ENCODE data around the gene DOP1A.

DNA sequence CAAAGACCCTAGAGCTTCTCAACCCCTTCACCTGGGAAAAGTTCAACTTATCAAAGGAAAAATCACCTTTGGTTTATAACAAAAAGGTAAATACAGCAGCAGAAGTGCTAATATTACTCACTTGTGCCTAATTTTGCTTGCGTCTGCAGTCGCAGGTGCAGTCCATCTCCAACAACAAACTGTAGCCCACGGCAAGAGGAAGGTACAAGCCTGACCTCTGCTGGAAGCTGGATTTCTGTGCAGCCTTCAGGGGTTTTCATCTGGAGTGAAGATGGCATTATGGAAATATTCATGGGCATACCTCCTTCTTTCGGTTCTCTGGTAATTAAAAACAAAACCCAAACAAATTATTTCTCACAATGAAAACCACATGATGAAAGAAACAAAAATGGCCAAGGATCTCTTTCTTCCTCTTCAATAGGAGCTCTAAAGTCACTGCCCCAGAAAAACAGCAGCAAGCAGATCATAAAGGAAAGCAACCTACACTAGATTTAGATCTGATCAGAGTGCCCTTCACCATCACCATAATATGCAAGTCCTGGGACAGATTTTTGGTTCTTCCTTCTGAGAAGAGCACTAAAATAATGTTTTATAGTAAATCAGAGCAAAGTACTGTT is 9.7 kb upstream of the DOP1A start:
- peak; percentile 58 for TF ChIP-seq CTCF (IDR thresholded peaks at IDR 0.05; ENCODE audit: low read depth, low read length, missing input control)
- no peak for TF ChIP-seq REST (IDR thresholded peaks at IDR 0.05)
